Keratinocyte (primary cell): ENCODE measurements around the gene TIMP2. TPM values are rescaled to one million over a fixed set of nuclear protein-coding genes. Genes with fewer than 3 reads are reported as not detected.

Source experiments
- DNase-seq: peaks from one replicate; pipeline ENCODE4 v3.0.0-alpha.2; 2011; ENCODE audit warnings: low read depth, missing footprints, low spot score
- FAIRE-seq: peaks from 2 replicates; lab custom pipeline; 2011; peaks lifted over from hg19 to GRCh38; lab: Jason Lieb, UNC
- H2AFZ ChIP-seq: 2 replicates; pipeline ENCODE4 v1.6.0; 2012; ENCODE audit warnings: low read length, control low read depth, inconsistent platforms; ENCODE audit not compliant: control insufficient read depth
- H3K27ac ChIP-seq: 2 replicates; pipeline ENCODE4 v1.5.1; 2011; ENCODE audit warnings: low read length; ENCODE audit not compliant: control insufficient read depth, insufficient read depth
- H3K27me3 ChIP-seq: 3 replicates; pipeline ENCODE4 v1.6.0; 2011; ENCODE audit warnings: low read length; ENCODE audit not compliant: control insufficient read depth, insufficient read depth; ENCODE audit errors: extremely low read depth
- H3K36me3 ChIP-seq, 2 experiments: 2 replicates in 1 of 2; 3 replicates in 1 of 2; pipeline ENCODE4 v1.5.1; 2011; ENCODE audit warnings: low read length in 2 of 2, mild to moderate bottlenecking in 1 of 2; ENCODE audit not compliant: control insufficient read depth in 2 of 2, insufficient read depth in 2 of 2; ENCODE audit errors: extremely low read depth in 1 of 2
- H3K4me1 ChIP-seq: 3 replicates; pipeline ENCODE4 v1.5.1; 2011; ENCODE audit warnings: low read length; ENCODE audit not compliant: control insufficient read depth, insufficient read depth; ENCODE audit errors: extremely low read depth
- H3K4me2 ChIP-seq: 3 replicates; pipeline ENCODE4 v1.6.0; 2011; ENCODE audit warnings: low read depth, low read length; ENCODE audit not compliant: control insufficient read depth, insufficient read depth; ENCODE audit errors: extremely low read depth
- H3K4me3 ChIP-seq, 3 experiments: fragments of 200-600 bp in 1 of 3; sonication (generic) in 1 of 3; 2 replicates in 2 of 3; 3 replicates in 1 of 3; pipeline ENCODE4 v1.5.1; 2011 to 2016; ENCODE audit warnings: low read length in 3 of 3, mild to moderate bottlenecking in 3 of 3, control low read depth in 2 of 3, inconsistent platforms in 1 of 3, low read depth in 1 of 3, mixed read lengths in 1 of 3, mixed run types in 1 of 3, moderate library complexity in 1 of 3; ENCODE audit not compliant: control insufficient read depth in 2 of 3, insufficient read depth in 2 of 3; ENCODE audit errors: extremely low read depth in 1 of 3
- H3K79me2 ChIP-seq: 2 replicates; pipeline ENCODE4 v1.6.0; 2012; ENCODE audit warnings: low read length; ENCODE audit not compliant: control insufficient read depth, insufficient read depth
- H3K9ac ChIP-seq: 3 replicates; pipeline ENCODE4 v1.6.0; 2011; ENCODE audit warnings: low read length; ENCODE audit not compliant: control insufficient read depth, insufficient read depth; ENCODE audit errors: extremely low read depth
- H3K9me1 ChIP-seq: 3 replicates; pipeline ENCODE4 v1.6.0; 2011; ENCODE audit warnings: low read length; ENCODE audit not compliant: control insufficient read depth, insufficient read depth; ENCODE audit errors: extremely low read depth
- H3K9me3 ChIP-seq: 2 replicates; pipeline ENCODE4 v1.5.1; 2012; ENCODE audit warnings: low read depth, low read length; ENCODE audit not compliant: control insufficient read depth
- H4K20me1 ChIP-seq: 3 replicates; pipeline ENCODE4 v1.6.0; 2011; ENCODE audit warnings: low read length; ENCODE audit not compliant: control insufficient read depth, insufficient read depth; ENCODE audit errors: extremely low read depth
- CTCF ChIP-seq, 3 experiments: IDR thresholded peaks in 1 of 3; conservative IDR thresholded peaks in 1 of 3; optimal IDR thresholded peaks in 1 of 3; 2 replicates in 2 of 3; 3 replicates in 1 of 3; pipeline versions ENCODE3 to v1.5.1; 2011; ENCODE audit warnings: low read length in 3 of 3, mild to moderate bottlenecking in 3 of 3, moderate library complexity in 2 of 3, control low read depth in 1 of 3, inconsistent platforms in 1 of 3; ENCODE audit not compliant: insufficient read depth in 2 of 3; ENCODE audit errors: extremely low read depth in 1 of 3
- EZH2 ChIP-seq: IDR thresholded peaks from one replicate; pipeline ENCODE4 v1.6.1; 2012; ENCODE audit warnings: inconsistent platforms, mild to moderate bottlenecking, low read length, moderate library complexity
- dilution Hi-C: fragments of 300-500 bp; cut with MboI; formaldehyde crosslinking; loops from one replicate; pipeline ENCODE4 v1.7.0; 2020; ENCODE audit warnings: low sequenced_read_pairs; ENCODE audit not compliant: extremely low pct_ligation_motif_present
- polyA plus RNA-seq, 5 experiments: library from polyadenylated mRNA; depleted of rRNA in 3 of 5; stranded (reverse) in 3 of 5; stranded (forward) in 1 of 5; unstranded in 1 of 5; fragments of >200 nt; gene quantifications; 1 replicate in 1 of 5; 2 replicates in 3 of 5; 3 replicates in 1 of 5; pipeline versions ENCODE4 v1.2.1 to v1.2.3, GENCODE V29; 2011 to 2012; ENCODE audit warnings: missing spikeins in 2 of 5, low read depth in 1 of 5, low replicate concordance in 1 of 5

Gene TIMP2
- polyA plus RNA-seq, 1 donor (not counting 4 experiments of a cell fraction or from before 2014, with no cell fraction given) = 1.2 TPM

- Histone ChIP-seq H3K27me3 (peaks cover 5% of the 10 kb centered on the region), H3K4me3 (no peak overlapping the region), H3K27ac (no peak overlapping the region), H3K36me3 (no peaks in the 10 kb centered on the region), H2AFZ (no peak overlapping the region), H3K4me1 (peaks cover 15% of the 10 kb centered on the region), H3K9ac (no peak overlapping the region), H3K4me2 (no peak overlapping the region), H3K9me3 (no peaks in the 10 kb centered on the region), H3K79me2 (no peaks in the 10 kb centered on the region), H3K9me1 (peaks cover 3% of the 10 kb centered on the region), H4K20me1 (no peaks in the 10 kb centered on the region)
- TF ChIP-seq CTCF (optimal IDR thresholded peaks at IDR 0.05 in 1 of 3, IDR thresholded peaks at IDR 0.05 in 1 of 3, conservative IDR thresholded peaks at IDR 0.05 in 1 of 3; ENCODE audit: extremely low read depth in 1 of 3, insufficient read depth in 2 of 3, low read length in 3 of 3) = no peak
- TF ChIP-seq EZH2 = no peak
- DNase-seq (no peak), FAIRE-seq (peak; percentile 60)
- dilution Hi-C loops = no loop called here
Measured at GRCh38 chr17:78937561-78937960, 12.4 kb upstream of the TIMP2 start.

- H2AFZ ChIP-seq = no peak overlapping the region
- FAIRE-seq = no peak
Measured at GRCh38 chr17:78935419-78936323, 10.5 kb upstream of the TIMP2 start.

More at GRCh38 chr17:78935419-78936323, 10.5 kb upstream of the TIMP2 start:
- Histone ChIP-seq H3K4me3 (no peak overlapping the region), H3K4me1 (peaks cover 15% of the 10 kb centered on the region), H3K79me2 (no peaks in the 10 kb centered on the region), H3K27me3 (peaks cover 5% of the 10 kb centered on the region), H4K20me1 (no peaks in the 10 kb centered on the region), H3K9ac (no peak overlapping the region), H3K9me1 (peaks cover 3% of the 10 kb centered on the region), H3K36me3 (no peaks in the 10 kb centered on the region), H3K4me2 (no peak overlapping the region), H3K27ac (no peak overlapping the region), H3K9me3 (no peaks in the 10 kb centered on the region)
- no peak for DNase-seq
- TF ChIP-seq EZH2 (no peak), CTCF (optimal IDR thresholded peaks at IDR 0.05 in 1 of 3, IDR thresholded peaks at IDR 0.05 in 1 of 3, conservative IDR thresholded peaks at IDR 0.05 in 1 of 3; ENCODE audit: extremely low read depth in 1 of 3, insufficient read depth in 2 of 3, low read length in 3 of 3) (no peak)
- dilution Hi-C loops = no loop called here
